Sigmoid colon (tissue), 4 donors: ENCODE data around the gene LOC101059915.

Experiments
- CTCF ChIP-seq, 4 experiments: fragments of 450-650 bp in 3 of 4; fragments of 200-600 bp in 1 of 4; IDR thresholded peaks; one replicate each; pipeline ENCODE4 v1.5.1; 2016 to 2019; ENCODE audit warnings: antibody characterized with exemption in 4 of 4, mild to moderate bottlenecking in 3 of 4, moderate library complexity in 2 of 4
- EP300 ChIP-seq, 4 donors: sonication (generic); formaldehyde crosslinking; IDR thresholded peaks; one replicate each; pipeline ENCODE4 v1.6.1; 2017; ENCODE audit warnings: antibody characterized with exemption in 4 of 4
- POLR2A ChIP-seq, 2 donors: fragments of 450-650 bp; IDR thresholded peaks; one replicate each; pipeline ENCODE4 v1.6.1; 2016; ENCODE audit warnings: antibody characterized with exemption in 2 of 2, mild to moderate bottlenecking in 2 of 2, moderate library complexity in 2 of 2
- POLR2AphosphoS5 ChIP-seq, 4 donors: sonication (generic); formaldehyde crosslinking; IDR thresholded peaks; one replicate each; pipeline ENCODE4 v1.6.1; 2017; ENCODE audit warnings: antibody characterized with exemption in 4 of 4

GRCh38 chrX:71632923-71633657, 34.3 kb upstream of the LOC101059915 start:
- no peak for TF ChIP-seq CTCF (IDR thresholded peaks at IDR 0.05)
- no peak for TF ChIP-seq POLR2A (IDR thresholded peaks at IDR 0.05)
- no peak for TF ChIP-seq POLR2AphosphoS5 (IDR thresholded peaks at IDR 0.05)
- TF ChIP-seq EP300 (IDR thresholded peaks at IDR 0.05): no peak
